Esophagus muscularis mucosa (tissue), 4 donors: Measurements from ENCODE around the gene ROPN1L. TPM values are rescaled to one million over a fixed set of nuclear protein-coding genes. Genes with fewer than 3 reads are reported as not detected.

Experiments
- DNase-seq: peaks from one replicate; pipeline ENCODE4 v3.0.0-alpha.2; 2017; ENCODE audit errors: extremely low spot score
- H3K27ac ChIP-seq, 4 donors: fragments of 200-600 bp; sonication (generic); replicated peaks in 1 of 4; 1 replicate in 3 of 4; 2 replicates in 1 of 4; pipeline ENCODE4 v1.5.1; 2016 to 2019; ENCODE audit warnings: mild to moderate bottlenecking in 1 of 4
- H3K27me3 ChIP-seq, 4 donors: fragments of 200-600 bp; sonication (generic); one replicate each; pipeline versions ENCODE4 v1.5.1 to v1.6.0; 2016 to 2019
- H3K36me3 ChIP-seq, 4 donors: fragments of 200-600 bp; sonication (generic); one replicate each; pipeline ENCODE4 v1.5.1; 2016 to 2019
- H3K4me1 ChIP-seq, 4 donors: fragments of 200-600 bp; sonication (generic); one replicate each; pipeline ENCODE4 v1.5.1; 2016 to 2019
- H3K4me3 ChIP-seq, 4 donors: fragments of 200-600 bp; sonication (generic); 1 replicate in 2 of 4; 2 replicates in 2 of 4; pipeline ENCODE4 v1.5.1; 2016 to 2019; ENCODE audit warnings: mild to moderate bottlenecking in 4 of 4, moderate library complexity in 1 of 4
- H3K9me3 ChIP-seq, 4 donors: fragments of 200-600 bp; sonication (generic); 1 replicate in 3 of 4; 2 replicates in 1 of 4; pipeline ENCODE4 v1.5.1; 2016 to 2019
- CTCF ChIP-seq, 3 experiments: fragments of 200-600 bp in 2 of 3; fragments of 450-650 bp in 1 of 3; sonication (generic) in 2 of 3; IDR thresholded peaks; one replicate each; pipeline ENCODE4 v1.5.1; 2017 to 2019; ENCODE audit warnings: antibody characterized with exemption in 3 of 3, mild to moderate bottlenecking in 2 of 3, moderate library complexity in 1 of 3
- EP300 ChIP-seq: sonication (generic); formaldehyde crosslinking; IDR thresholded peaks from one replicate; pipeline ENCODE4 v1.6.1; 2017; ENCODE audit warnings: antibody characterized with exemption
- POLR2A ChIP-seq: fragments of 450-650 bp; IDR thresholded peaks from one replicate; pipeline ENCODE4 v1.6.1; 2017; ENCODE audit warnings: antibody characterized with exemption, moderate library complexity, mild to moderate bottlenecking, low read depth
- POLR2AphosphoS5 ChIP-seq, 2 donors: sonication (generic); formaldehyde crosslinking; IDR thresholded peaks; one replicate each; pipeline ENCODE4 v1.6.1; 2017; ENCODE audit warnings: antibody characterized with exemption in 2 of 2
- WGBS: methylation state at CpG from one replicate; pipeline ENCODE4 v1.1.5; 2018; 5-methylcytosine and 5-hydroxymethylcytosine counted together
- intact Hi-C: fragments of 100-400 bp; cut with DNase I; formaldehyde crosslinking; loops from one replicate; pipeline ENCODE4 v1.15.1; 2023
- total RNA-seq, 4 donors: library from RNA; depleted of rRNA; stranded (reverse); fragments of >200 nt; gene quantifications; one replicate each; pipeline versions ENCODE4 v1.1.0 to v1.2.1, GENCODE V29; 2016

The ROPN1L gene
- total RNA-seq, 4 donors from 2014 or later: 0.63 to 1.7 (median 1.1) TPM

GRCh38 chr5:10442576-10442975, 897 bp downstream of the ROPN1L start:
- peak overlapping the region; percentile 65 to 70 (median 67) for H3K4me3 ChIP-seq
- no peaks in the 10 kb centered on the region for H3K9me3 ChIP-seq

GRCh38 chr5:10445352-10445751, 3.7 kb downstream of the ROPN1L start:
- intact Hi-C loops: no loop called here
- Histone ChIP-seq H3K9me3 (no peaks in the 10 kb centered on the region), H3K4me1 (peaks cover 21 to 30% (median 22%) of the 10 kb centered on the region in 4 donors), H3K27me3 (no peaks in the 10 kb centered on the region), H3K36me3 (no peaks in the 10 kb centered on the region), H3K27ac (no peak overlapping the region), H3K4me3 (no peak overlapping the region)
- TF ChIP-seq POLR2A: no peak
- no peak for TF ChIP-seq POLR2AphosphoS5 (IDR thresholded peaks at IDR 0.05)
- WGBS: 78% methylated on average over 8 of the region's 8 CpGs
- DNase-seq: no peak

More at GRCh38 chr5:10442576-10442975, 897 bp downstream of the ROPN1L start:
- H3K27ac ChIP-seq: no peak overlapping the region
- WGBS: 0% methylated on average over 4 of the region's 4 CpGs
- no peaks in the 10 kb centered on the region for H3K27me3 ChIP-seq
- intact Hi-C loops: no loop called here
- H3K4me1 ChIP-seq: peaks cover 21 to 31% (median 22%) of the 10 kb centered on the region in 4 donors
- TF ChIP-seq POLR2AphosphoS5 (IDR thresholded peaks at IDR 0.05): no peak
- TF ChIP-seq CTCF (IDR thresholded peaks at IDR 0.05): no peak
- DNase-seq: no peak
- H3K36me3 ChIP-seq: peaks cover 0 to 11% (median 0%) of the 10 kb centered on the region in 4 donors

- H3K27ac ChIP-seq: no peak overlapping the region
- no peak for TF ChIP-seq CTCF (IDR thresholded peaks at IDR 0.05)
- no peak for TF ChIP-seq EP300
- TF ChIP-seq POLR2AphosphoS5 (IDR thresholded peaks at IDR 0.05): no peak
- no peak for TF ChIP-seq POLR2A
- no peaks in the 10 kb centered on the region for H3K9me3 ChIP-seq
- no peak overlapping the region for H3K4me3 ChIP-seq
- peaks cover 12 to 20% (median 13%) of the 10 kb centered on the region in 4 donors for H3K4me1 ChIP-seq
- intact Hi-C loops: no loop called here
- DNase-seq: no peak
- H3K27me3 ChIP-seq: no peaks in the 10 kb centered on the region
- 77% methylated on average over 7 of the region's 7 CpGs for WGBS
- H3K36me3 ChIP-seq: no peaks in the 10 kb centered on the region
Measured at GRCh38 chr5:10446490-10446889, 4.8 kb downstream of the ROPN1L start.

GRCh38 chr5:10447041-10447440, 5.4 kb downstream of the ROPN1L start:
- Histone ChIP-seq H3K36me3 (no peaks in the 10 kb centered on the region), H3K27me3 (no peaks in the 10 kb centered on the region), H3K9me3 (no peaks in the 10 kb centered on the region), H3K4me1 (peaks cover 9 to 18% (median 12%) of the 10 kb centered on the region in 4 donors), H3K27ac (no peak overlapping the region), H3K4me3 (no peak overlapping the region)
- 91% methylated on average over 4 of the region's 4 CpGs for WGBS
- DNase-seq: no peak
- no peak for TF ChIP-seq EP300
- no peak for TF ChIP-seq CTCF (IDR thresholded peaks at IDR 0.05)
- no peak for TF ChIP-seq POLR2AphosphoS5 (IDR thresholded peaks at IDR 0.05)
- TF ChIP-seq POLR2A: no peak
- intact Hi-C loops: no loop called here

GRCh38 chr5:10448754-10449360, 7.2 kb downstream of the ROPN1L start:
- no peak for TF ChIP-seq POLR2AphosphoS5 (IDR thresholded peaks at IDR 0.05)
- no peak for TF ChIP-seq CTCF (IDR thresholded peaks at IDR 0.05)
- TF ChIP-seq EP300: no peak
- no peak for TF ChIP-seq POLR2A
- WGBS: 96% methylated on average over 11 of the region's 11 CpGs
- no peaks in the 10 kb centered on the region for H3K27me3 ChIP-seq
- H3K4me3 ChIP-seq: no peak overlapping the region
- no peak overlapping the region for H3K27ac ChIP-seq
- DNase-seq: no peak
- intact Hi-C loops: no loop called here
- H3K9me3 ChIP-seq: no peaks in the 10 kb centered on the region
- H3K36me3 ChIP-seq: no peaks in the 10 kb centered on the region
- peaks cover 0 to 8% (median 4%) of the 10 kb centered on the region in 4 donors for H3K4me1 ChIP-seq
